Mesenchymal stem cell (in vitro differentiated cells and primary cell): ENCODE results near the gene PPP2R5B.

ENCODE experiments used
- DNase-seq: peaks from one replicate; pipeline ENCODE4 v3.0.0-alpha.2; 2013
- H2AFZ ChIP-seq: one replicate; pipeline ENCODE4 v1.6.1; 2013; ENCODE audit warnings: low read depth, mild to moderate bottlenecking, control low read depth, inconsistent platforms, low read length, moderate library complexity
- H2AK5ac ChIP-seq: 2 replicates; pipeline ENCODE4 v1.6.1; 2013; ENCODE audit warnings: low read length, moderate library complexity, mild to moderate bottlenecking, inconsistent platforms; ENCODE audit not compliant: severe bottlenecking
- H2BK120ac ChIP-seq: one replicate; pipeline ENCODE4 v1.6.1; 2013; ENCODE audit warnings: low read depth, mild to moderate bottlenecking, inconsistent platforms, low read length, moderate library complexity
- H2BK12ac ChIP-seq, 2 experiments: one replicate each; pipeline ENCODE4 v1.6.1; 2013; ENCODE audit warnings: inconsistent platforms in 2 of 2, low read length in 2 of 2, mild to moderate bottlenecking in 2 of 2, moderate library complexity in 2 of 2, control low read depth in 1 of 2
- H2BK15ac ChIP-seq: one replicate; pipeline ENCODE4 v1.6.1; 2013; ENCODE audit warnings: mild to moderate bottlenecking, low read depth, inconsistent platforms; ENCODE audit not compliant: poor library complexity, severe bottlenecking
- H2BK5ac ChIP-seq: 2 replicates; pipeline ENCODE4 v1.6.1; 2013; ENCODE audit warnings: low read depth, mild to moderate bottlenecking, low read length, control low read depth, inconsistent platforms; ENCODE audit not compliant: poor library complexity, severe bottlenecking
- H3K14ac ChIP-seq, 2 experiments: one replicate each; pipeline ENCODE4 v1.6.1; 2013; ENCODE audit warnings: inconsistent platforms in 2 of 2, low read length in 2 of 2, control low read depth in 1 of 2, mild to moderate bottlenecking in 1 of 2, moderate library complexity in 1 of 2
- H3K18ac ChIP-seq, 2 experiments: one replicate each; pipeline ENCODE4 v1.6.1; 2013; ENCODE audit warnings: inconsistent platforms in 2 of 2, low read length in 2 of 2, control low read depth in 1 of 2, low read depth in 1 of 2, mild to moderate bottlenecking in 1 of 2
- H3K23ac ChIP-seq, 2 experiments: one replicate each; pipeline ENCODE4 v1.6.1; 2013; ENCODE audit warnings: inconsistent platforms in 2 of 2, low read length in 2 of 2, mild to moderate bottlenecking in 2 of 2, moderate library complexity in 2 of 2, control low read depth in 1 of 2
- H3K27ac ChIP-seq: 2 replicates; pipeline ENCODE4 v1.5.1; 2013; ENCODE audit warnings: mild to moderate bottlenecking, moderate library complexity, low read length, control low read depth, inconsistent platforms; ENCODE audit not compliant: poor library complexity, severe bottlenecking
- H3K27me3 ChIP-seq, 2 experiments: 2 replicates each; pipeline versions ENCODE4 v1.6.1 to v1.7.0; 2013; ENCODE audit warnings: low read length in 2 of 2, mild to moderate bottlenecking in 2 of 2, moderate library complexity in 2 of 2, control low read depth in 1 of 2, inconsistent platforms in 1 of 2; ENCODE audit not compliant: control insufficient read depth in 1 of 2, insufficient read depth in 1 of 2
- H3K36me3 ChIP-seq, 2 experiments: 2 replicates each; pipeline versions ENCODE4 v1.6.1 to v1.7.0; 2013; ENCODE audit warnings: low read length in 2 of 2, control low read depth in 1 of 2, inconsistent platforms in 1 of 2, low read depth in 1 of 2, mild to moderate bottlenecking in 1 of 2; ENCODE audit not compliant: insufficient read depth in 2 of 2, control insufficient read depth in 1 of 2
- H3K4ac ChIP-seq, 2 experiments: one replicate each; pipeline ENCODE4 v1.6.1; 2013; ENCODE audit warnings: inconsistent platforms in 2 of 2, low read length in 2 of 2, mild to moderate bottlenecking in 2 of 2, moderate library complexity in 2 of 2, control low read depth in 1 of 2, low read depth in 1 of 2
- H3K4me1 ChIP-seq: 2 replicates; pipeline ENCODE4 v1.6.1; 2013; ENCODE audit warnings: low read depth, low read length, control low read depth; ENCODE audit not compliant: control insufficient read depth, insufficient read depth
- H3K4me2 ChIP-seq: 2 replicates; pipeline ENCODE4 v1.6.1; 2013; ENCODE audit warnings: low read length, mild to moderate bottlenecking, inconsistent platforms; ENCODE audit not compliant: poor library complexity, severe bottlenecking
- H3K4me3 ChIP-seq, 2 experiments: 2 replicates each; pipeline versions ENCODE4 v1.5.1 to v1.7.0; 2013; ENCODE audit warnings: low read length in 2 of 2, mild to moderate bottlenecking in 2 of 2, control low read depth in 1 of 2, low read depth in 1 of 2; ENCODE audit not compliant: insufficient read depth in 1 of 2
- H3K79me1 ChIP-seq: replicated peaks from 2 replicates; pipeline ENCODE4 v1.6.1; 2013; ENCODE audit warnings: mild to moderate bottlenecking, control low read depth, low read length, inconsistent platforms; ENCODE audit not compliant: poor library complexity, severe bottlenecking
- H3K9ac ChIP-seq: 2 replicates; pipeline ENCODE4 v1.7.0; 2013; ENCODE audit warnings: mild to moderate bottlenecking, low read length, moderate library complexity
- H3K9me3 ChIP-seq: 2 replicates; pipeline ENCODE4 v1.7.0; 2013; ENCODE audit warnings: mild to moderate bottlenecking, low read length; ENCODE audit not compliant: control insufficient read depth
- H4K8ac ChIP-seq: one replicate; pipeline ENCODE4 v1.6.1; 2013; ENCODE audit warnings: inconsistent platforms, mild to moderate bottlenecking, low read length, moderate library complexity
- H4K91ac ChIP-seq: one replicate; pipeline ENCODE4 v1.6.1; 2013; ENCODE audit warnings: mild to moderate bottlenecking, low read length, inconsistent platforms
- WGBS: methylation state at CpG from one replicate; pipeline ENCODE4 v1.1.7; 2013; ENCODE audit warnings: mixed read lengths; 5-methylcytosine and 5-hydroxymethylcytosine counted together

Gene PPP2R5B

GRCh38 chr11:64876835-64877341 is 47.6 kb upstream of the PPP2R5B start:
- no peak overlapping the region for H2AK5ac ChIP-seq
- DNase-seq: peak; percentile 68
- no peak overlapping the region for H3K4ac ChIP-seq
- H3K14ac ChIP-seq: peak overlapping the region in 1 of 2 experiments; percentile 72
- peaks cover 39% of the 10 kb centered on the region for H3K4me1 ChIP-seq
- no peak overlapping the region for H3K23ac ChIP-seq
- peak overlapping the region; percentile 92 for H3K9ac ChIP-seq
- H3K18ac ChIP-seq: peak overlapping the region; percentile 9 to 13
- no peak overlapping the region for H4K91ac ChIP-seq
- H2AFZ ChIP-seq: no peak overlapping the region
- H2BK15ac ChIP-seq: no peak overlapping the region
- H3K27ac ChIP-seq: peak overlapping the region; percentile 71
- H3K4me3 ChIP-seq: peak overlapping the region; percentile 80 to 100
- peaks cover 3% of the 10 kb centered on the region for H3K79me1 ChIP-seq
- no peak overlapping the region for H2BK120ac ChIP-seq
- H3K36me3 ChIP-seq: peaks cover 24 to 26% of the 10 kb centered on the region in 2 experiments
- WGBS: 8% methylated on average over 14 of the region's 14 CpGs
- H2BK12ac ChIP-seq: no peak overlapping the region
- peak overlapping the region; percentile 85 for H3K4me2 ChIP-seq
- H3K27me3 ChIP-seq: no peaks in the 10 kb centered on the region
- peak overlapping the region; percentile 7 for H4K8ac ChIP-seq
- H3K9me3 ChIP-seq: no peaks in the 10 kb centered on the region
- no peak overlapping the region for H2BK5ac ChIP-seq

DNA sequence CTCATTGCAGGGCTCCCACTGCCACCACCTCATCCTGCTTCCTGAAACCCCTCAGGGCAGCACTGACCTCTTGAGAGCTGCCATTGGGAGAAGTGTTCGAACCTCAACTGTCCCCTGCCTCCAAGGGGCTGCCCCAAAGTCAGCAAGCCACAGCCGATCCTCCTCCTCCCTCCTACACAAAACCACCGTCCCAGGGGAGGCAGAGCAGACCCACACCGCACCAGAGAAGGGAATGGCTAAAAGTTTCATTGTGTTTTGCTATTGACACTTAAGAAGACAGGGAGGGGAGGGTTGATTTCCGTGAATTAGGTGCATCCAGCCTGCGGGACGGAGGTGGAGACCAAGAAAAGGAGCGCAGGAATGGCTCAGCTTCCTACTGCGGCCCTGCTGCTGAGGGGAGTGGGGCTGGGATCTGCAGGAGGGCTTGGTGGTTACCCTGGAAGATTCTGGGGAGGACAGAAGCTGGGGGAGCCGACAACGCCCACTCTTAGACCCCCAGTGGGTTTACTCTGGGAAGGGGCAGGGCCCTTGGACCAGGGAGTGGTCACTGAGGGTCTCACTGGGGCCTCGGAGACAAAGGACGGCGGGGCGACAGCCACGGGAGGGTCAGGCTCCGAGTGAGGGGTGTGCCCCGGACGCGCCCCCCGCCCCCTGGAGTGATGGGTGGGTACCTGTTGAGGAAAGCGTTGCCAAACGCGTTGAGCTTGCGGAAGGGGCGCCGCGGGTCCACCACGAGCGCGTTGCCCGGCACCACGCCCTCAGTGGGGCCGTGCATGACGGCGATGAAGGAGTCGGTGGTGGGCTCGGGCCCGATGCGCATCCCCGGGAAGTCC is 46.9 kb upstream of the PPP2R5B start:
- peak overlapping the region; percentile 89 for H4K91ac ChIP-seq
- peaks cover 19 to 22% of the 10 kb centered on the region in 2 experiments for H3K36me3 ChIP-seq
- peak overlapping the region; percentile 36 to 95 for H3K4ac ChIP-seq
- H2BK120ac ChIP-seq: no peak overlapping the region
- peak overlapping the region; percentile 45 for H4K8ac ChIP-seq
- H2AFZ ChIP-seq: no peak overlapping the region
- H2BK12ac ChIP-seq: peak overlapping the region; percentile 31 to 95
- H2BK5ac ChIP-seq: no peak overlapping the region
- no peaks in the 10 kb centered on the region for H3K27me3 ChIP-seq
- WGBS: 1% methylated on average over 38 of the region's 41 CpGs
- no peak for DNase-seq
- H3K9me3 ChIP-seq: no peaks in the 10 kb centered on the region
- peak overlapping the region; percentile 92 for H3K9ac ChIP-seq
- H3K79me1 ChIP-seq: peaks cover 3% of the 10 kb centered on the region
- H2BK15ac ChIP-seq: no peak overlapping the region
- peak overlapping the region; percentile 85 for H3K4me2 ChIP-seq
- peak overlapping the region in 1 of 2 experiments; percentile 99 for H3K14ac ChIP-seq
- H3K18ac ChIP-seq: peak overlapping the region; percentile 9 to 88
- H3K4me1 ChIP-seq: peaks cover 37% of the 10 kb centered on the region
- H3K27ac ChIP-seq: peak overlapping the region; percentile 71
- H3K23ac ChIP-seq: peak overlapping the region in 1 of 2 experiments; percentile 96
- no peak overlapping the region for H2AK5ac ChIP-seq
- H3K4me3 ChIP-seq: peak overlapping the region; percentile 80 to 100

- Histone ChIP-seq H3K23ac (peak overlapping the region in 1 of 2 experiments; percentile 96), H3K27ac (peak overlapping the region; percentile 38), H2BK15ac (peak overlapping the region; percentile 73), H3K4ac (peak overlapping the region in 1 of 2 experiments; percentile 95), H2AFZ (no peak overlapping the region), H3K27me3 (no peaks in the 10 kb centered on the region), H2BK5ac (no peak overlapping the region), H3K14ac (peak overlapping the region in 1 of 2 experiments; percentile 99), H3K9me3 (no peaks in the 10 kb centered on the region), H3K4me3 (peak overlapping the region; percentile 80 to 100), H3K4me2 (peak overlapping the region; percentile 41), H3K79me1 (peaks cover 3% of the 10 kb centered on the region), H3K36me3 (peaks cover 13 to 17% of the 10 kb centered on the region in 2 experiments), H4K8ac (no peak overlapping the region), H2AK5ac (no peak overlapping the region), H2BK120ac (no peak overlapping the region), H3K18ac (peak overlapping the region; percentile 9 to 88), H2BK12ac (peak overlapping the region in 1 of 2 experiments; percentile 95), H3K9ac (peak overlapping the region; percentile 92), H4K91ac (peak overlapping the region; percentile 89), H3K4me1 (peaks cover 31% of the 10 kb centered on the region)
- WGBS: 0% methylated on average over 21 of the region's 21 CpGs
- DNase-seq: no peak
Measured at GRCh38 chr11:64878223-64878493, 46.3 kb upstream of the PPP2R5B start.
